ENCODE results near the gene USP35. TPM values are rescaled to one million over a fixed set of nuclear protein-coding genes. Genes with fewer than 3 reads are reported as not detected.

The USP35 gene
- total RNA-seq, 1 experiment from 2014 or later, result 7.8 TPM

DNA sequence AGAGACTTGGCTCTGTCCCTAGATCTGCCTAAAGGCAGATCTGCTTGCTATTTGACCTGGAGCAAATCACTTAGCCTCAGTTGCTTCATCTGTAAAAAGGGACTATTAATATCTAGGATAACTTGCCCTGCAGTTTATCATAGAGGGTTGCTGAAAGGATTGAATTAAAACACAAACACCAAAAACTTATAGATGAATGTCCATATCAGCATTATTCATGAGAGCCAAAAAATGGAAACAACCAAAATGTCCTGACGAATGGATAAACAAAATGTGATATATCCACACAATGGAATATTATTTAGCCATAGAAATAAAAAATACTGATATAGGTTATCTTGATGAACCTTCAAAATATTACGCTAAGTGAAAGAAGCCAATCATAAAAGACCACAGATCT lies 67.2 kb downstream of the USP35 start:
- no peak for DNase-seq
- Mint-ChIP-seq H3K36me3 (ENCODE audit: insufficient read depth, unreplicated experiment) (no peaks in the 10 kb centered on the region), H3K27me3 (ENCODE audit: unreplicated experiment) (no peaks in the 10 kb centered on the region), H3K27ac (ENCODE audit: unreplicated experiment) (no peak overlapping the region), H3K4me3 (ENCODE audit: low read depth, unreplicated experiment) (no peak overlapping the region), H3K9me3 (ENCODE audit: low read depth, unreplicated experiment) (no peaks in the 10 kb centered on the region), H3K4me1 (ENCODE audit: low read depth, unreplicated experiment) (no peaks in the 10 kb centered on the region)
- CTCF ChIA-PET, result no interaction called here
- no TSS peak for BruUV-seq (replicated peaks)
- TF ChIP-seq, protein P1, sequence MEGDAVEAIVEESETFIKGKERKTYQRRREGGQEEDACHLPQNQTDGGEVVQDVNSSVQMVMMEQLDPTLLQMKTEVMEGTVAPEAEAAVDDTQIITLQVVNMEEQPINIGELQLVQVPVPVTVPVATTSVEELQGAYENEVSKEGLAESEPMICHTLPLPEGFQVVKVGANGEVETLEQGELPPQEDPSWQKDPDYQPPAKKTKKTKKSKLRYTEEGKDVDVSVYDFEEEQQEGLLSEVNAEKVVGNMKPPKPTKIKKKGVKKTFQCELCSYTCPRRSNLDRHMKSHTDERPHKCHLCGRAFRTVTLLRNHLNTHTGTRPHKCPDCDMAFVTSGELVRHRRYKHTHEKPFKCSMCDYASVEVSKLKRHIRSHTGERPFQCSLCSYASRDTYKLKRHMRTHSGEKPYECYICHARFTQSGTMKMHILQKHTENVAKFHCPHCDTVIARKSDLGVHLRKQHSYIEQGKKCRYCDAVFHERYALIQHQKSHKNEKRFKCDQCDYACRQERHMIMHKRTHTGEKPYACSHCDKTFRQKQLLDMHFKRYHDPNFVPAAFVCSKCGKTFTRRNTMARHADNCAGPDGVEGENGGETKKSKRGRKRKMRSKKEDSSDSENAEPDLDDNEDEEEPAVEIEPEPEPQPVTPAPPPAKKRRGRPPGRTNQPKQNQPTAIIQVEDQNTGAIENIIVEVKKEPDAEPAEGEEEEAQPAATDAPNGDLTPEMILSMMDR (IDR thresholded peaks at IDR 0.05; ENCODE audit: unreplicated experiment), result no peak
- intact Hi-C loops (cut with micrococcal nuclease; ENCODE audit: unreplicated experiment), result no loop called here

DNA sequence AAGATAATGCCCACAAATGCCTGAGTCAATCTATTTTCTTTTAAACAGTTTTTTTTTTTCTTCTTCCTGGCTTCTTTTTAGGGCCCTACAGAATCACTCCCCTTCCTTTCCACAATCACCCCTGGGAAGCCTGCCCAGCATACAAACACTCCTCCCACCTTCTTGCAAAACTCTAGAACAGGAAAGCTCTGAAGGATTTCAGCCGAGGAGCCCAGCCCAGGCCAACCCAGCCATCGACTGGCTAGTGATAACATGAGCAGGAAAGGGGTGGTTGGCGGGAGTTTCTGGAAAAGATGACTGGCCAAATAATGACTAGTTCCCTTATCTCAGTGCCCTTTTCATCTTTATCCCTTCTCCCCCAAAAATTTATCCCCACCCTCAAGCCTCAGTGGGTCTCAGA lies 68.2 kb downstream of the USP35 start:
- no peak for DNase-seq
- no TSS peak for BruUV-seq (replicated peaks)
- Mint-ChIP-seq H3K27ac (ENCODE audit: unreplicated experiment) (no peak overlapping the region), H3K4me1 (ENCODE audit: low read depth, unreplicated experiment) (no peaks in the 10 kb centered on the region), H3K4me3 (ENCODE audit: low read depth, unreplicated experiment) (no peak overlapping the region), H3K27me3 (ENCODE audit: unreplicated experiment) (no peaks in the 10 kb centered on the region), H3K9me3 (ENCODE audit: low read depth, unreplicated experiment) (no peaks in the 10 kb centered on the region), H3K36me3 (ENCODE audit: insufficient read depth, unreplicated experiment) (no peaks in the 10 kb centered on the region)
- CTCF ChIA-PET, result no interaction called here
- TF ChIP-seq, protein P1 (IDR thresholded peaks at IDR 0.05; ENCODE audit: unreplicated experiment), result no peak
- intact Hi-C loops (cut with micrococcal nuclease; ENCODE audit: unreplicated experiment), result no loop called here

DNA sequence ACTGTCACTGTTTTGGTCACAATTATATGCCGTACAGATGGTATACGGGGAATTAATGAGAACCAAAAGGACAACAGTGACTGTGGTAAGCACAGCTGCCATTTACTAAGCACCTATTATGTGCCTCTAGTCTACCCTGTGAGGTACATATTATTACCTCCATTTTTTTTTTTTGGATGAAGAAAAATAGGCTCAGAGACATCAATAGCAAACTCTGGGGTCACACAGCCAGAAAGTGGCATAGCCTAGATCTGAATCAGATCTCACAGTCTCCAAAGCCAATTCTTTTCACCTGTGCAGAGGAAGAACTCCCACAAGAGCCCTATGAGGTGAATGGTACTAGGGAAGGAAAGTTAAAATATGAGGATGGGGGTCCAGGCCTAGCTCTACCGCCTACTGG lies 68.9 kb downstream of the USP35 start:
- DNase-seq, result no peak
- CTCF ChIA-PET, result no interaction called here
- H3K4me1 Mint-ChIP-seq (ENCODE audit: low read depth, unreplicated experiment), result no peaks in the 10 kb centered on the region
- BruUV-seq (replicated peaks), result no TSS peak
- H3K27me3 Mint-ChIP-seq (ENCODE audit: unreplicated experiment), result no peaks in the 10 kb centered on the region
- intact Hi-C loops (cut with micrococcal nuclease; ENCODE audit: unreplicated experiment), result no loop called here
- TF ChIP-seq, protein P1 (IDR thresholded peaks at IDR 0.05; ENCODE audit: unreplicated experiment), result no peak
- H3K9me3 Mint-ChIP-seq (ENCODE audit: low read depth, unreplicated experiment), result no peaks in the 10 kb centered on the region
- H3K4me3 Mint-ChIP-seq (ENCODE audit: low read depth, unreplicated experiment), result no peak overlapping the region
- H3K36me3 Mint-ChIP-seq (ENCODE audit: insufficient read depth, unreplicated experiment), result no peaks in the 10 kb centered on the region
- no peak overlapping the region for H3K27ac Mint-ChIP-seq (ENCODE audit: unreplicated experiment)

DNA sequence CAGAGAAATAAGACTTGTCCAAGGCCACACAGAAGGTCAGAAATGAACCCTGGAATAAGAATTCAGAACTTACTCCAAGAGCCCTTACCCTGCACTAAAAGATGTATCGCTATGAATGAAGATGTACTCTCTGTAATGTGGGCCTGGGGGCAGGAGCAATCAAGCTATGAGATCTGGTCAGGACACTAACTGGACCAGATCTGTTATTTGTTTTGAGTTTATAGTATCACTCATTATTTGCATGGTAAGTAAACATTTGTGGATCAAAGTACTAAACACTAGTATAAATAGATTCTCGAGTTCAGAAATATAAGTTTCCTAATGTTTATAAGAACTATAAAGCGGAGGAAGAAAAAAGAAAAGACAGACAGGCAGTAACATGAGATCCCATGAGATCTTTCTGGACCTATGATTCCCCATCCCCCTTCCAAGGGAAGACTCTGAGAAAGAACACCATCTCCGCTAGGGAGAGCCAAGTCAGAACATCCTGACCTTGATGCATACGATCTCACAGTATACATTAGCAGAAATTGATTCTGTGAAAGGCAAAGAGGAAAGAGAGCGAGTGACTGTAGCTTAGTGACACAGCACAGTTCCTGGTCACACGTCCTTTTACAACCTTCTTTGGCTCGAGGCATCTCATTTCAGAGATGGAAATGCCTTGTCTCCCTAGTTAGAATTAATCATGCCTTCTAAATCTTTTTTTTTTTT lies 71.2 kb downstream of the USP35 start:
- TF ChIP-seq, protein P1 (IDR thresholded peaks at IDR 0.05; ENCODE audit: unreplicated experiment), result no peak
- no peaks in the 10 kb centered on the region for H3K4me1 Mint-ChIP-seq (ENCODE audit: low read depth, unreplicated experiment)
- intact Hi-C loops (cut with micrococcal nuclease; ENCODE audit: unreplicated experiment), result no loop called here
- no peaks in the 10 kb centered on the region for H3K9me3 Mint-ChIP-seq (ENCODE audit: low read depth, unreplicated experiment)
- no peaks in the 10 kb centered on the region for H3K27me3 Mint-ChIP-seq (ENCODE audit: unreplicated experiment)
- H3K4me3 Mint-ChIP-seq (ENCODE audit: low read depth, unreplicated experiment), result no peak overlapping the region
- DNase-seq, result no peak
- no peak overlapping the region for H3K27ac Mint-ChIP-seq (ENCODE audit: unreplicated experiment)
- BruUV-seq (replicated peaks), result no TSS peak
- no peaks in the 10 kb centered on the region for H3K36me3 Mint-ChIP-seq (ENCODE audit: insufficient read depth, unreplicated experiment)
- CTCF ChIA-PET, result no interaction called here
